ENCODE data around the gene ATP2C1.
"Not testable (repeated sequence)": the region's sequence is repeated elsewhere in the genome, so short reads cannot be mapped to it uniquely, and the experiment has no call there.

Gene ATP2C1

DNA sequence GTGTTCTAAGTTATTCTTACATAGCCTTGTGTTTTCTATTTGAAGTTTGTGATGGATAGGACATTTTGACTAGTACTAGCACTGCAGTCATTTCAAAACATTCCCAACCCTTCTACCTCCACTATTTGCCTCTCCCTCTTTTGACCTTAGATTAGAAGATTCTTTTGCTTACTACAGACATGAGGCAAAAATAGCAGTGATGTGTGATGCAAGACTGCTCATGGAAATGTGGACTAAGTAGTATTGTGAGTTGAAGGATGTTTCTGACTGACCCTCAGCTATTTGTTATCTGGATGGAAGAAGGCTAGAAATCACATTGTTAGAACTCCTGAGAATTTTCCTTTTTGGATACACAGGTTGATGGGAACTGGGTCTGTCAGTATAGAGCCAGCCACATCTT, 45.9 kb downstream of the ATP2C1 start:
- no peak for DNase-seq

DNA sequence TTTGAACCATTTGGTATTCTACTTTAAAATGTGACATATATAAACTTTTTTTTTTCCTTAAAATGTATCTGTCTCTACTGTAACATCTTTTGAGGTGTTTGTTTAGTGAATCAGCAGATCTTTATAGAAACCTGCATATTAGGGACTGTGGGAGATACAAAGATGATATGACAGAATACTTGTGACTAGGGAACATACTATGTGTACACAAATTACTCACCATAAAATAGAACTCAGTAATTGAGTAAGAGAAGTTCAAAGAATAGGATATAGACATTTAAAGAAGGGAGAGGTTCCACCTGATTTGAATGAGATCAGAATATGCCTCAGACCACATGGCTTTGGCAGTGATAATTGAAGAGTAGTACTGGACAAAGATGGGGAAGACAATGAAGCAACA, 47.9 kb downstream of the ATP2C1 start:
- no peak for DNase-seq

- DNase-seq, result no peak
Measured at GRCh38 chr3:130946882-130947281, 53.0 kb downstream of the ATP2C1 start.

DNA sequence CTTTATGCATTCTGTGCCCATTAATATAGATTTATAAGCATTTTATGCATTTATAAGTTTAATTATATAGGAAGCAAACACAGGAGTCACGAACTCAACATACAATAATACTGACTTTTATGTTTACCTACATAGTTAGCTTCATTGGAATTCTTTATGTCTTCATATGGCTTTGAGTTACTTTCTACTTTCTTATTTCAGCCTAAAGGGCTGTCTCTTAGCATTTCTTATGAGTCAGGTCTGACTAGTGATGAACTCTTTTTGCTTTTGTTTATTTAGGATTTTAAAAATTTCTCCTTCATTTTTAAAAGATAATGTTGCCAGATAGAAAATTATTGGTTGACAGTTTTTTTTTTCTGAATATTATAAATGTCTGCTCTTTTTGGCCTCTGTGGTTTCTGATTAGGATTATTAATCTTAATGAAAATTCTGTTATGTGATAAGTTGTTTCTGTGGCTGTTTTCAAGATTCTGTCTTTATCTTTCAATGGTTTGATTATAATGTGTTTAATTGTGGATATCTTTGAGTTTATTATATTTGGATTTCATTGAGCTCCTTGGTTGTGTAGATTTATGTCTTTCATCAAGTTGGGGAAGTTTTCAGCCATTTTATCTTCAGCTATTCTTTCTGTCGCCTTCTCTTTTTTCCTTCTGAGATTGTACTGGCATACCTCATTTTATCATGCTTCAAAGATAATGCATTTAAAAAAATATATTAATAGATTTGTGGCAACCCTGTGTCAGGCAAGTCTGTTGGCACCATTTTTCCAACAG, 54.3 kb downstream of the ATP2C1 start:
- DNase-seq, result no peak

GRCh38 chr3:130948929-130949328, 55.0 kb downstream of the ATP2C1 start:
- no peak for DNase-seq

- DNase-seq, result no peak
Measured at GRCh38 chr3:130950124-130950523, 56.2 kb downstream of the ATP2C1 start.

DNA sequence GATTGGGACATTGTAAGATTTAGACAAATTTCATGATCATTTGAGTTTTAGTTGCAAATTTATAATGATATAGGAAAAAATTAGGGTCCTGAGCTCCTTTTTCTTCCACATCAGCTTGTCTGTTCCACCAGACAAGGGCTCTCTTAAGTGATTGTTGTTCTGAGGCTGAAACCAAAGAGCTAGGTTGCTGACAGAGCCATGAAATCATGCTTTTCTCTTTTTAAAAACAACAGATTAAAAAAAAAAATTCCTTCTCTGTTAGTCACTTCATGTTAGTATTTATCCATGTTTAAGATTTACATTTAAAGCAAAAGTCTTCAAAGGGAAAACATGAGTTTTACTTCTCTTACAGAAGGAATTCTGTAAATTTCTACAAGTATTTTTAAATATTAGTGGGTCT, 56.8 kb downstream of the ATP2C1 start:
- DNase-seq, result no peak

DNA sequence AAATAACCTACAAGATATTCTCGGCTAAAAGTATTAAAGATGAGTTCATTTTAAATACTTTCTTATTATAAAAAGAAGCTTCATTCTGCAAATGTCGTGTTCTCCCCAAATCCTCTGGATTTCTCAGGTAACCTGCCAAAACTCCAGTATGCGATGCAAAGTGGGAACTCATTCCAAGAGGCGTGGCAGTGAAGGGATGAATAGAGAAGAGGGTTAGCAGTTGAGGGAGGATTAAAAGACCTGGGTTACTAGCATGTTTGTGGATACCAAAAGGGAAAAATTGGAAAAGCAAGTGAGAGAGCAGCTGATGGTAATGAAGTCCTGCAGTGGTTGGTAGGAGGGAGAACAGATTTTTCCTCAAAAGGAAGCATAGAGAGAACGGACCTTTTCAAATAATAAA, 61.6 kb downstream of the ATP2C1 start:
- DNase-seq, result no peak

GRCh38 chr3:130956281-130956680, 62.4 kb downstream of the ATP2C1 start:
- no peak for DNase-seq

DNA sequence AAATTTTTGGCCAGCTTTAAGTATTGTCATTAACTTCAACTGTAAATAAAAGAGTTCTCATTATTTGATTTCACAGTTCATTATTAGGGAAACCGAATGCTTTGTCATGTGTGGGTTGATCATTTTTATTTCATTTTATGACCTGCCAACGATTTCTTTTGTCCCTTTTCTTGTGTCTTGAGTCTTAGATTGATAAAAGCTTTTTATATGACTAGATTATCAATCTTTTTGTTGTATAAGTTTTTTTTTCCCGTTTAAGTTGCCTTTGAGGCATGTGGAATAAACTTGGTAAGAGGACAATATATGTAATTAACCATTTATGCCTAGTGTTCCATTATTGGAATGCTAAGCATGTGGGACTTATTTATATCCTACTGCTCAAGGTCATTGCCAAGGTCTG, 62.8 kb downstream of the ATP2C1 start:
- DNase-seq, result no peak

DNA sequence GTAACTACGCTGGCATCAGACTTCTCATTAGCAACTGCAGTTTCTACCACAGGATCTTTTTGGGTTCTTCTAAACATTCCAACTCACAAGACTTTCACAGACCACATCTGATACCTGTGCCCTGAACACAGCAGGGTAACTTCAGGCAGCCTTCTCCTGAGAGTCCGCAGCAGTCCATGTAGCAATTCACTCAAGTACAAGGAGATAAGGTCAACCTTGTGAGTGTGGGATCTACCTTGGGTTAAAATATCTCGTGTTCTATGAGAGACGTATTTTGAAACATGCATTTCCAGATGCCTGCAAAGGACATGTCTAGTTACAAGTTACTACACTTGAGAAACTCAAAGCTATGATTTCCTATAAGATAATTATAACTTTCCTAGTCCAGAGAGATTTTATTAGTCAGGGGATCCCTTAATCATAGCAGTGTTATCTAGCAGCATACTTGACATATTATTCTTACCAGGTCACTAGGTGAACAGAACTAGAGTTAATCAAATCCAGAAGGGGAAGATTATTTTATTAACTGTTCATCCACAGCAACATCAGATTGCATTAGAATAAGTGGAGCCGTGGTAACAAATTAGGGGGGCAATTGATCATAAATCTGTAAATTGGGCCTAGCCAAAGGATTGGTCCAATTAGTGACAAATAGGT, 66.4 kb downstream of the ATP2C1 start:
- DNase-seq, result no peak

DNA sequence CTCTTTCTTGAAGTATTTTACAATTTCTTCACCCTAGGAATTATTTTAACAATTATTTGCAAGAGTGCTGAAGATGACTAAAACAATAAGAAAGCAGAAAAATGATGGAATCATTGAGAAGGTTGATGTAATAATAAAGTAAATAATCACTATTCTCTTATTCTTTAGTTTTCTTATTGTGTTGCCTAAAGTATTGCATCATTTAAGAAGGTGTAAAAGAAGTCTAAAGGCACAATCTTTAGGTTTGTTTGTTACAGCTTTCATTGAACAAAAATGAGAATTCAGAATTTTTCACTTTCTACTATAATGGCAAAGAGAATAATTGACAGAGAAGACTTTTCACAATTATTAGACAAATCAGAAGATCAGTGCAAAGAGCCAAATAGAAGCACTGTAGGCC, 67.6 kb downstream of the ATP2C1 start:
- no peak for DNase-seq

DNA sequence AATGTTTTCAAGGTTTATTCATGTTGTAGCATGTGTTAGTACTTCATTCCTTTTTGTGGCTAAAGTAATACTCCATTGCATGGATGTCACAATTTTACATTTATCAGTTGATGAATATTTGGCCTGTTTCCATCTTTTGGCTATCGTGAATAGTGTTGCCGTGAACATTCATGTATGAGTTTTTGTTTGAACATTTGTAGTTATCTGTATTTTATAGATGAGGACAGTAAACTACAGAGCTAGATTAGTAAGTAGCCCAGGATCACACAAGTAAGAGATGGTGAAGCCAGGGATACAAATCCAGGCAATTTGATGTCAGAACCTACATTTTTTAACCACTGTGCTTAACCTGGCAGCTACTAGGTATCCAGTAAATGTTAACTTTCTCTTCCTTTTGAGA, 69.6 kb downstream of the ATP2C1 start:
- no peak for DNase-seq

GRCh38 chr3:130963878-130964277, 70.0 kb downstream of the ATP2C1 start:
- no peak for DNase-seq

DNA sequence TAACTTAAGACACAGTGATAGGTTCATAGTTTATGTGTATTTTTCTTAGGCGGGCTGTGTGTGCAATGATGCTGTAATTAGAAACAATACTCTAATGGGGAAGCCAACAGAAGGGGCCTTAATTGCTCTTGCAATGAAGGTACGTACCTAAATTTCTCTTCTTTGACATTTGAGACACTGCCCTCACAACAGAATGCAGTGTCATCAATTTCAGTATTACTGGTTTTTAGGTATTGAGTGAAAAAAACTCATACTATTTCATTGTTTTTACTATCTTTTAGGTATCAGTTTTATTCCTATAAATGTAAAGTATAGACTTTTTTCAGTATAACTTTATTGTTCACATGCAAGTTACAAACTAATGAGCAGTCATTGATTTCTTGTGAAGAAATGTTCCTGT, 73.4 kb downstream of the ATP2C1 start:
- DNase-seq, result no peak

GRCh38 chr3:130968221-130968620, 74.3 kb downstream of the ATP2C1 start:
- no peak for DNase-seq

- no peak for DNase-seq
Measured at GRCh38 chr3:130969621-130970020, 75.7 kb downstream of the ATP2C1 start.

DNA sequence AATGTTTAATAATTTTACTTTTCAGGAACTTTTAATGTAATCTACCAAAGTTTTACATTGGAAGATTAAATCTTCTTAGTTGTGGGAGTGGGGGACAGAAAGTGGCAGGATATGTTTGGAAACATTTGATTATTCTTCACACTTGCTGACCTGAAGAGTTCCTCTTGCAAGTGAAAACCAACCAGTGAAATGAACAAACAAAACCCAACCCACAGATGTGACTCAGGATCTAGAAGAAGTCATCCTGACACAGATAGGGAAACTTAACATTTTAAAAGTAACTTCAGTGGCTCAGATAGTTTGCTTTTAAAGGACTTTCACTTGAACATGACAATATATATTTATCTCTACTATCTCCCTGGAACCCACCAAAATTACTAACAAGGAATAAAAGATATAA, 77.3 kb downstream of the ATP2C1 start:
- no peak for DNase-seq

DNA sequence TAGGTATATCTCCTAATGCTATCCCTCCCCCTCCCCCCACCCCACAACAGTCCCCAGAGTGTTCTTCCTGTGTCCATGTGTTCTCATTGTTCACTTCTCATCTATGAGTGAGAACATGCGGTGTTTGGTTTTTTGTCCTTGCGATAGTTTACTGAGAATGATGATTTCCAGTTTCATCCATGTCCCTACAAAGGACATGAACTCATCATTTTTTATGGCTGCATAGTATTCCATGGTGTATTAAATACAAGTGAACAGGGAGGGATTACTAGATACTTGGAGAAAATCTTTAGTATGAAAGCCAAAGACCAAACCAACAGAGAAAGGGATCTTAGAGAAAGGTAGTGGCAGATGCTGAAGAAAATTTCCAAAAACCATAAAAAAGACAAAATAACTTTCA, 78.7 kb downstream of the ATP2C1 start:
- not testable (repeated sequence) for DNase-seq

DNA sequence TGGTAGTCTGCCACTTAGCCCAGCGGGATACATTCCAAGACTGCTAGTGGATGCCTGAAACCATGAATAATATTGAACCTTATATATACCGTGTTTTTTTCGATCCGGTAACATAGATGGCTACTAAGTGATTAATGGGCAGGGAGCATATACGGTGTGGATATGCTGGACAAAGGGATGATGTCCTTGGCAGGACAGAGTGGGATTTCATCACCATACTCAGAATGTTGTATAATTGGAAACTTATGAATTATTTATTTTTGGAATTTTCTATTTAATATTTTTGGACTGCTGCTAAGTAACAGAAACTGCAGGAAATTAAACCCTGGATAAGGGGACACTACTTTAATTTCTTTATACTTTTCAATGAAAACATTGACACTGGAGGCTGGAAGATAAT, 79.5 kb downstream of the ATP2C1 start:
- DNase-seq, result no peak

- no peak for DNase-seq
Measured at GRCh38 chr3:130974201-130974600, 80.3 kb downstream of the ATP2C1 start.

DNA sequence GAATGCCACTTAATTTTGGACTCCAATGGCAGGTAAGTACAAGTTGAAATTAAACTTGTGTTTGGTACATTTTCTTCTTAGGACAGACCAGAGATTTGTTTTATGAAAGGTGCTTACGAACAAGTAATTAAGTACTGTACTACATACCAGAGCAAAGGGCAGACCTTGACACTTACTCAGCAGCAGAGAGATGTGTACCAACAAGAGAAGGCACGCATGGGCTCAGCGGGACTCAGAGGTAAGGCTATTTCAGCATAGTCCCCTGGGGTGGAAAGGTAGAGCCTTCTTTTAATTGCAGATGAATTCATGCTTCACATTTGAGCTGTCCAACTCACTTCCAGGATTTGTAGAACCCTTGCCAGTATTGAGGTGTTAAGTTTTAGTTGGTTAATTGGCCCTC, 81.4 kb downstream of the ATP2C1 start:
- no peak for DNase-seq

DNA sequence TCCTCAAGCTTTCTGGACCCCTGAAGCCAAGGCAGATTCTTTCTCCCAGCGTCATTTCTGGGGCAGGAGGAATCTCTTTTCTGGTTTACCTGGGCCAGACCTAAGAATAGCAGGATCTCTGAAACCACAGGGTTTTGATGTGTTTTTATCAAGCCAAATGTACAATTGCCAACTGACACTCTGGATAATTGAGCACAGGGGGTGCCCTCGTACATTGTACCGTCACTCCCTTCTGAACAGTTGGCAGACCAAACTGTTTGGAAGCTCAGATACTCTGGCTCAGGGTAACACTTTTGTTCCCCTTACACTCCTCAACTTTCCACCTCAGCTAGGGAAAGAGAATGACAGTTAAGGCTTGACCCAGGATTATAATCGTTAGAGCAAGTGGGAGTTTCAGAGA, 82.8 kb downstream of the ATP2C1 start:
- DNase-seq, result no peak

- no peak for DNase-seq
Measured at GRCh38 chr3:130979117-130979516, 85.2 kb downstream of the ATP2C1 start.

- DNase-seq, result no peak
Measured at GRCh38 chr3:130981469-130981868, 87.6 kb downstream of the ATP2C1 start.

Measured in Kasumi-1 (cell line).